HG02970 (cell line): ENCODE data around the gene HEXIM2.

Experiments
- ATAC-seq: cut with Tn5 transposase; IDR thresholded peaks from one replicate; pipeline ENCODE4 v1.9.1; 2021; ENCODE audit warnings: mild to moderate bottlenecking, moderate library complexity, moderate number of reproducible peaks; ENCODE audit not compliant: unreplicated experiment, low FRiP score

HEXIM2 gene

DNA sequence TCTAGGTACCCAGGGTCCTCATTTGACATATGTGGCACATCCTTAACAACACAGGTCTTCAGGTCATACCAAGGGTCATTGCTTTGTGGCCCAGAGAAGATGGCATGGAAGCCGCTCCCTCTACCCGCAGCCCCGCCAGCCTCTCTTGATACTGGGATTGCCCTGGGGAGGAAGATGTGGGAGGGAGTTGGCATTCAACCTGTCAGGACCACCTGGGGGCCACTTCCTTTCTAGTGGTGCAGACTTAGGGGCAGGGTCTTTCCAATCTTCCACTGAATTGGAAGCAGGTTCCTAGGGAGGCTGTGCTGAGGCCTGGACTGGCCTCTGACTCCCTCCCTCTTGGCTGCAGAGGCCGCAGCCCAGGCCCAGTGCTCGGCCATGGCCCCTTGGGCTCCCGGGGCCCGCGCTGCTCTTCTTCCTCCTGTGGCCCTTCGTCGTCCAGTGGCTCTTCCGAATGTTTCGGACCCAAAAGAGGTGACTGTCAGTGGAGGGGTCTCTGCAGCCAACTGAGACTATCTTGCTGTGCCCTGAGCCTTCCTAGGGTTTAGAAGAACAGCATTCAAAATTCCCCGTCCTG, 18.5 kb upstream of the HEXIM2 start:
- ATAC-seq, result no peak

DNA sequence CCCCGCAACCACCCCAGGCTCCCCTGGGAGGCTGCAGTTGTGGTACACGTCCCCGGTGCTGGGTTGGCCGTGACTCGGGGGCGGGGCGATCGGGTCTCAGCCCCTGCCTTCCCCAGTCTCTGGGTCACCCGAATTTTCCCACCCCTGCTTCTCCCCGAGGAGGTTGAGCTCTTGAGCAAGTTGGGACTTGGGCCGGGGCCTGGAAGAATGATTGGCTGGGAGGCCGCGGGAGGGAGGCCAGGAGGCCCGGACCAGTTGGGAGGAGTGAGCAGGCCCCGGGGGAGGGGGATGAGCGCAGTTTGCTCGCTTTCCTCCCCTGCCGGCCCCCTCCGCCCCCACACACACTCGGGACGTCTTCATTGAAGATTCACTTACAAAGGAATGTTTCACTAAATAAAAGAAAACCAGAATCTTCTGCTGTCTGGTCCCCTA, 17.9 kb upstream of the HEXIM2 start:
- ATAC-seq, result no peak

DNA sequence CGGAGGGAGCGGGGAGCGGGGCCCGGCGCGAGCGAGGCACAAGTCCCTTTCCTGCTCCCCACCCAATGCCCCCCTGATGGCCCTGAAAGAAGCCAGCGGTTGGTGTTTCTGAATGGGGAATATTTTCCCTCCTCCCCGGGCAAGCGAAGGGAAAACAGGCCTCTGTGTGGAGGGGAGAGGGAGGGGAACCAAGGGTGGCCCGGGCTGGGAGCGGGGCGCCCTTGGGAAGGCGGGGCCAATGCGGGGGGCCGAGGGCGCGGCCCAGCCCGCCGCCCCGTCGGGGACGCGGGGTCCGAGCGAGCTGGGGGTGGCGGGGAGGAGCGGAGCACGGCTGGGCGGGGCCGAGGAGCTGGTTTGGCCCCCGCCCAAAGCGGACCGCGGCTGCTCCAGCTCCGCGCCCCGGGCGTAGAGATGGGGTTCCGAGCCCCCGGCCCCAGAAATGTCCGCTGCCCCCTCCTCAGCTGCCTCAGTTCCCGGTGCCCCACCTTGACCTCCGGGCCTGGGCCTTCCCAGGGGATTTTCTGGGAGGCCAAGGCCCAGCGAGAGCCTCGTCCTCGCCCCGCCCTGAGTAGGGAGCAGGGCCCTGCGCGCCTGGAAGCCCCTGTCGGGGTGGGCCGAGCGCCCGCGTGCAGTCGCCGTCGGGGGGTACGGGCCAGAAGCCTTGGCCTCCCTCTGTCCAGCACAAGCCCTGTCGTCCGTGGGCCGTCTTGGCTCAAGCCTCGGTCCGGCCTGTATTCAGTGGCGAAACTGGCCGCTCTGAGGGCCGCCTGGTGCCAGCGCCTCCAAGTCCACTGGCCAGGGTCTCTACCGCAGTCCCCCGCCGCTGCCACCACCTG, 17.3 kb upstream of the HEXIM2 start:
- no peak for ATAC-seq

DNA sequence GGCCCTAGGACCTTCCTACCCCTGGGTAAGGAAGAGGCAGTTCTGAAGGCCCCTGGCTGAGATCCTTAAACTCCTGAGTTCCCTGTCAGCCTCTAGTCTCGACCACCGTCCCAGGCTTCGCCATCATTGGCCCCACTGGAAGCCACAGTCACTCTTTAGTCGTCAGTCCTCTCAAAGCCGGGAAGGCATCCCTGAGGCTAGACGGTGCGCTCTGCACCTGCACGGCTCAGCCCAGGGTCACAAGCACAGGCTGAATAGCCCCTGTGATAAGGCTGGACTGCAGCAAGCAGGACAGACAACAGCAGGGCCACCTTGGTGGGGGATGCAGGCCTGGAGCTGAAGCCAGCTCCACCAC, 16.7 kb upstream of the HEXIM2 start:
- no peak for ATAC-seq

DNA sequence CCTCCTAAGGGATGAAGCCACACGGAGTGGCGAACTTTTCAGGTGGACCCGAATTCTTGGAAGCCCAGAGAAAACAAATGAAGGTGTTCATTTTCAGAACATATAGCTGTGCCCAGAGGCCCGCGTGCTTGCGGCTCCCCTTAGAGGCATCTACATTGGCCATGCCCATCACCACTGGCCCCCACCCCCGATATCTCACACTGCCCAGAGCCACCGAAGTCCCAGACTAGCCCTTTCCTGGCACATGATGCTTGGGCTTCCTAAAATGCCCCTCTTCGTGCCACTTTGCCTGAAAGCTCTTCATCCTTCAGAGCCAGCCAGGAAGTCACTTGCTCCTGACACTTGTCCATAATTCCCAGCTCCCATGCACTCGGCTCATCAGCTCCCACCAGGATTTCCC, 15.5 kb upstream of the HEXIM2 start:
- no peak for ATAC-seq

DNA sequence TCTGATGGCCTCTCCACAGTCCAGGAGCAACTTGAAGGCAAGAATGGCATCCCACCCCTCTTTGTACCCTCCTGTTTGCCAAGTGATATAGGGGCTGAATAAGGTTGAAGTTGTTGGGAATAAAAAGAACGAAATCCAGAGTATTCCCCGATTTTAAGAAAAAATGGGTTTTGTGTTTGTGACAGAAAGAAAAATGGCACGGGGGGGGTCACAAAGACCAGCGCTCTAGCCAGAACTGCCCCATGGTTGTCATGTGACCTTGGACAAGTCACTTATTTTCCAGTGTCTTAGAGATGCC, 15.1 kb upstream of the HEXIM2 start:
- ATAC-seq, result no peak

DNA sequence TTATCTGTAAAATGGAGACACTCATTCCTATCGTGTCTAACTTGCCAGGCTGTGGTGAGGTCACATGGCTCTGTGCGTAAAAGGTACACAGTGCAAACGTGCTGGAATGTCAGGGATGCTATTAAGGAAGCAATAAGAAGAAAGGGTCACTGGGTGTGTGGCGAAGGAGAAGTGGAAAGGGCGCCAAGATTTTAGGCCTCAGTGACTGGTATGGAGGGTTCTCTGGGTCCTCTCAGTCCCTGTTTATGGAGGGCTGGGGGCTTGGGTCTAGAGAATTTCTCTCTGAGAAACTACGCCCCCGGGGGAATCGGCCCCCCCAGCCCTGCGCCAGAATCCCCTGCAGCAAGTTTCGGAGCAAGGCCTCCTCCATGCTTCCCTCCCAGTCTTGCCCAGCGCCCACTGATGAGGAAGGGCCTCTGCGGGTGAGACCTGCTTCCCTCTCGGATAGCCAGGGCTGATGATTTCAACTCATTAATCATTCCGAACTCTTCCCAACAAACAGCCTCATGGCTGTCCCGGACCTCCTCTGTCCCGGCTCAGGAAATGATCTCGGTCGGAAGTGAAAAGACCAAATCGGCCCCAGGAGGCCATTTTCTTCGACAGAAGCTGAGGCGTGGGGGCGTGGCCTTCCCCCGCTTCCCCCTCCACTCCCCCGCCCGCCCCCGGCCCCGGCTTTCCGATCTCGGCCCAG, 14.6 kb upstream of the HEXIM2 start:
- ATAC-seq, result no peak

DNA sequence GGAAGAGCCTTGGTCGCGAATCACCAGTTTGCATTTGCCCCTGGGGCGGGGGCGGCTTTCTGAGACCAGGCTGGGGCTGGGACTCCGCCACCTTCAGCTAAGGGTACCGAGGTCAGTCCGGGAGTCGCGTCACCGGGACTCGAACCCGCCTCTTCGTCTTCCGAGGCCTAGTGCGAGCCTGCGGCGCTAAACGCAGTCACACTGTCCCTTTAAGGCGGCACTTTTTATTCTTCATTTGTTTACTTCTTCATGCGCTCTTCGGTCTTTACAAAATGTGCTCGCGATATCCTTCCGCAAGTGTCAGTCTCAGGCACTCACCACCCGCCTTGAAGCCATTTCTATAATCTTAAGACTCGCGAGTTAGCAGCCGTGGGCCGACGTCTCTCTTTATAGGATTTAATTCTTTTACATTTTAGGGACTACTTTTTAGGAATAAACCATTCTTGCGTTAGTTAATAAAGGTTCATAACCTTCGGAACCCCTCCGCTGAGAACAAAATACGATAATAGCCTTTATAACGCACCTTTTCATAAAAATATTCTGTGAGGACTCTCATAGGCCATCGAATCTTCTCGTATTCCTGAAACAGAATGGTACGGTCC, 14.0 kb upstream of the HEXIM2 start:
- ATAC-seq, result no peak

DNA sequence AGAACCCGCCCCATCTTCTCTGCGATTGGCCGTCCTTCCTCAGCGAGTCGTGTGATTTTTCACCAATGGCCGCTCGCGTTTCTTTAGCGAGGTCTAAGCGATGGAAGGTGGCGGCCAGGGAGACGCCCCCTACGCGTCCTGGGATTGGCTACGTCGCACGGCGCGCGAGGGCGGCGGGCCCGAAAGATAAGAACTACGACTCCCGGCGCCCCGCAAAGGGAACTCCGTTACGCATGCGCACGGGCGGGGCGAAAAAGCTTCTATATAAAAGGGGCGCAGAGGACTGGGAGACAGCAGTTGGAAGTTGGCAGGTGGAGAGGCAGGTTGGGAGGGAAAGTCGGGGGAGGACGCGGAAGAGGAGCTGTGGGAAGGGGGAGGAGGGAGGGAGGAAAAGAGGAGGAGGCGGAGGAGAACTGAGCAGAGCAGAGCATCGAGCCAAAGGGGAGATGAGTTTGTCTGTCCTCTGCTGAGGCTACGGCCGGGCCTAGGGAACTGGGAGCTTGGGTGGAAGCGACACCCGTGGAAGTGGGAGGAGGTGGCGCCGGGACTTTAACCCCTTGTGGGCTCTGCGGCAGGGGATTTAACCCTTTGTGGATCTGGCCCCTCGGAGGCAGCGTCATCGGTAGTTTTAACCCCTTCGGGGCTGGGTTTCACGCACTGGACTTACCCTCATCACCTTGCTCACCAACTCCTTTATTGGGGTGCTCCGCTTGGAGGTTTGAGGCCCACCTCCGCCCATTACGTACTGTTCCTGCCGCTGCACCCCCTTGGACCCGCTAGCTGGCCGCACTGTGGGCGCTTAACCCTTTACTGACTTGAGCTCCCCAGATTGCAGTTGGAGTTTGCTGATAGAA, 13.3 kb upstream of the HEXIM2 start, which contains the start of gene HEXIM1:
Gene HEXIM1, plus strand, starts transcription at position 293 of the 854 bp plus-strand sequence. CDS start 716 bp downstream, outside the sequence.
- peak; percentile 63 for ATAC-seq

DNA sequence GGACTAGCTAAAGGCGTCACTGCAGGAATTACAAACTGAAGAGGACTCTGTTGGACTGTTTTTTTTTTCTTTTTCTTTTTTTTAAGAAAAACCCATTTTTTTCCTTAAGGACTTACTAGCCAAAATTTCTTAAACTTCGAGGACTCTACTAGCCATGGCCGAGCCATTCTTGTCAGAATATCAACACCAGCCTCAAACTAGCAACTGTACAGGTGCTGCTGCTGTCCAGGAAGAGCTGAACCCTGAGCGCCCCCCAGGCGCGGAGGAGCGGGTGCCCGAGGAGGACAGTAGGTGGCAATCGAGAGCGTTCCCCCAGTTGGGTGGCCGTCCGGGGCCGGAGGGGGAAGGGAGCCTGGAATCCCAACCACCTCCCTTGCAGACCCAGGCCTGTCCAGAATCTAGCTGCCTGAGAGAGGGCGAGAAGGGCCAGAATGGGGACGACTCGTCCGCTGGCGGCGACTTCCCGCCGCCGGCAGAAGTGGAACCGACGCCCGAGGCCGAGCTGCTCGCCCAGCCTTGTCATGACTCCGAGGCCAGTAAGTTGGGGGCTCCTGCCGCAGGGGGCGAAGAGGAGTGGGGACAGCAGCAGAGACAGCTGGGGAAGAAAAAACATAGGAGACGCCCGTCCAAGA, 12.5 kb upstream of the HEXIM2 start:
- ATAC-seq, result peak; percentile 18

DNA sequence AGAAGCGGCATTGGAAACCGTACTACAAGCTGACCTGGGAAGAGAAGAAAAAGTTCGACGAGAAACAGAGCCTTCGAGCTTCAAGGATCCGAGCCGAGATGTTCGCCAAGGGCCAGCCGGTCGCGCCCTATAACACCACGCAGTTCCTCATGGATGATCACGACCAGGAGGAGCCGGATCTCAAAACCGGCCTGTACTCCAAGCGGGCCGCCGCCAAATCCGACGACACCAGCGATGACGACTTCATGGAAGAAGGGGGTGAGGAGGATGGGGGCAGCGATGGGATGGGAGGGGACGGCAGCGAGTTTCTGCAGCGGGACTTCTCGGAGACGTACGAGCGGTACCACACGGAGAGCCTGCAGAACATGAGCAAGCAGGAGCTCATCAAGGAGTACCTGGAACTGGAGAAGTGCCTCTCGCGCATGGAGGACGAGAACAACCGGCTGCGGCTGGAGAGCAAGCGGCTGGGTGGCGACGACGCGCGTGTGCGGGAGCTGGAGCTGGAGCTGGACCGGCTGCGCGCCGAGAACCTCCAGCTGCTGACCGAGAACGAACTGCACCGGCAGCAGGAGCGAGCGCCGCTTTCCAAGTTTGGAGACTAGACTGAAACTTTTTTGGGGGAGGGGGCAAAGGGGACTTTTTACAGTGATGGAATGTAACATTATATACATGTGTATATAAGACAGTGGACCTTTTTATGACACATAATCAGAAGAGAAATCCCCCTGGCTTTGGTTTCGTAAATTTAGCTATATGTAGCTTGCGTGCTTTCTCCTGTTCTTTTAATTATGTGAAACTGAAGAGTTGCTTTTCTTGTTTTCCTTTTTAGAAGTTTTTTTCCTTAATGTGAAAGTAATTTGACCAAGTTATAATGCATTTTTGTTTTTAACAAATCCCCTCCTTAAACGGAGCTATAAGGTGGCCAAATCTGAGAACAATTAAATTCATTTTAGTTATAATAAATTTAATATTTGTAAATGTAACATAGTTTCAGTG, 11.7 kb upstream of the HEXIM2 start:
- no peak for ATAC-seq

DNA sequence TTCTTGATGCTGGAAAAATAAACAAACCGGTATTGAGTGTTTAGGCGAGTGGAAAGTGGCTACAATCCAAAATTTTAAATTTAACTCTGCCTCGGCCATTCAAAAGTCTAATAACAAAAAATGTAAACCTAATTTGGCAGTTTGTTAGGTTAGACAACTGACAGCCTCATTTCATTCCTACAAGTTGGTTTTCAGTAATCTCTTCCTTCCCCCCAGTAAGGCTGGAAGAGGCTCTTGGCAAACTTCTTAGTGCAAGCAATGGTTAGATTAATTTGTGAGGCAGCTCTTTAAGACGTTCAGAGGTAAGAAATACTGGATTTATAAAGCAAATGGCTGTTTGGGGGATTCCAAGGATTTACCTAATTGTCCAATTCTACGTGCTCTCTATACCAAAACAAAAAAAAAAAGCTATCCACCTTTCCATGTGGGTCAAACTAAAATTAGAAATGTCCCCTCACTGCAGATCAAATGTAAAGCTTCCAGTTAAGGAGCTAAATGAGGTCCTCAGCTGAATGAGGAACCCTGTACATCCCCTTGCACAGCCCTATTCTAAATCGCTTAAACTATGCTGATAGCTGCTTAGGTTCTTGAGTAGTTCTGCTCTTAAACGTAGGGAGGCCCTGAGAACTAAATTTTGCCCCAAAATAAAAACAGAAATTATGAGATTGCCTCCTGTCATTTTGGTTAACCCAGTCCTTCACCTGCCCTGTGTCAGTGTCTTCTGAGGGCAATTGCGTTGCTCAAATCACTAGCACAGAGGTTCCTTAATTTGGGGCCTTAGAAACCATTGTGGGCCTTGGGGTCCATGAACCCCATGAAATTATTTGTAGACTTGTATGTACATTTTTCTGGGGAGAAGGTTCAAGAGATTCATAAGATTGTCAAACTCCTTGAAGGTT, 10.5 kb upstream of the HEXIM2 start:
- ATAC-seq, result no peak

DNA sequence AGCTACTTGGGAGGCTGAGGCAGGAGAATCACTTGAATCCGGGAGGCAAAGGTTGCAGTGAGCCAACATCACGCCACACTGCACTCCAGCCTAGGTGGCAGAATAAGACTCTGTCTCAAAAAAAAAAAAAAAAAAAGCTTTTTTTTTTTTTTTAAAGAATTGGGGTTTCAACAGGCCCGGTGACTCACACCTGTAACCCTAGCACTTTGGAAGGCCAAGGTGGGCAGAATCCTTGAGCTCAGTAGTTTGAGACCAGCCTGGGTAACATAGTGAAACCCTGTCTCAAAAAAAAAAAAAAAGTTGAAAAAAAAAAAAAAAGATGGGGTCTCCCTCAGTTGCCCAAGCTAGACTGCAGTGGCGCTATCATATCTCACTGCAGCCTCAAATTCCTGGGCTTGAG, 6.6 kb upstream of the HEXIM2 start:
- ATAC-seq, result no peak

DNA sequence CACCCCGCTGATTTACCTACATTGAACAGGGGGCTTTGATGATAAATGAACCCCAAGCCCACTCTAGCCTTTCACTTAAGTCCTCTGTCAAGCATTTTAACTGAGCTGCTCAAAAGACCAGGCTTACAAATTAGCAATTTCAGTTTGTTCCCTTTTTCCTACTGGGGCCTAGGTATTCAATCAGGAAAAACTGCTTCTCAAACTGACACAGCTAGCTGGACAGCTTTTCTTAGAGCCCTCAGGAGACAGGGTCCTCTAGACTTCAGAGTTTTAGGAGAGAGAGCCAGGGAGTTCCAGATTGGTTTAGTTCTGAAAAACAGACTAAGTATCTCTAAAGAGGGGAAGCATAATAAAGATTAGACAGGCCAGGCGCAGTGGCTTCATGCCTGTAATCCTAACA, 6.2 kb upstream of the HEXIM2 start:
- ATAC-seq, result no peak

DNA sequence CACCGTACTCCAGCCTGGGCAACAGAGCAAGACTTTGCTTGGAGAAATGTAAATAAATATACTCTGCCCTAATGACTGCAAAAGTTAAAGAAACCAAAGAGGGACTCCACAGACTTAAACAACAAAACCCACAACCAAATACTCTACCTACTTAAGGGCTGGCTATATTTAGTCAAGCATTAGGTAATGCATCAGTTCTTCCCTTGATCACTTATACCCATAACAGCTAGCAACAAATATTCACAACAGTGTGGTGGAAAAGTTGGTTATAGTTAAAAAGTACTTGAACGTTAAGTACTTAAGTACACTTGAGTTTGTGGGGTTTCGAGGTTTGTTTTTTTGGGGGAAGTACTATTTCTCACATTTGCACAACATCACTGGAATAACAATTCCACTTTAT, 5.4 kb upstream of the HEXIM2 start:
- ATAC-seq, result no peak

DNA sequence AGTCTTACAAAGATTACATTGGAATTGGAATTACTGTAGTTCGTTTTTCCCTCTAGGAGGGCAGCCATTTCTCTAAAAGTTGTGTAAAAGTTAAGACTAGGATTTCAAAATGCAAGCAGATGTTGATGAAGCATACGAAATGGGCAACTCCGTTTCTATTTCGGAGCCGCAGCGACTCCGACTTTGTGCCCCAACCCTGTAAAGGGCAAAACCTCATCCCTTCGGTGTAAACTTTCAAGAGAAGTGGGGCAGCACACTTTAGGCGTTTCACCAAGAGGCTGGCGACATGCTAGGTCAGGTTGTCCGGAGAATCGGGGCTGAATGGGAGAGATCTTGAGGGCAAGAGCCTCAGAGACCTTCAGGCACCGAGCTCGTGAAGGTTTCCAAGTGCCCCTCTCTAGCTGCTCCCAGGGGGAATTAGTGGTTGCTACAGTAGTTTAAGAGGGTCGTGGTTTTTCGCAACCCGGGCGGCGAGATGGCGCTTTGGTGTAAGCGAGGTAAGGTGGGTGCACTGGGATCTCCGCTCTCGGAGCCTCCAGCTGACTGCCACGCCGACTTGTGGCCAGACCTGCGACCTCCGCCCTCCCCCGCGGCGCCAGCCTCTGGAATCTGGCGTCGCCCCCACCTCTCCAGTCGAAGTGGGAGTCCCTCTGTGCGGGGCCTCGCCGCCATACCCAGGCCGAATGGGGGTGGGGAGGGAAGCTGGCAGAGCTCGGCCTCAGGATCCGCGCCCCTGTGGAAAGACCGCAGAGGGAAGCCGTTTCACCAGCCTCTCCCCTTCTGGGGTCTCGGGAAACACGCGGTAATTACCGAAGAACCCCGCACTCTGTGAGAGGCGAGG, 1.0 kb upstream of the HEXIM2 start:
- ATAC-seq, result peak; percentile 22
